SU-DHL-6 (cell line): ENCODE data around the gene C4orf51.

Source experiments
- H2AFZ ChIP-seq: fragments of 200-600 bp; sonication (generic); 2 replicates; pipeline ENCODE4 v1.6.1; 2014; ENCODE audit warnings: low read depth, mild to moderate bottlenecking, moderate library complexity, mixed read lengths, antibody characterized with exemption, low read length; ENCODE audit not compliant: severe bottlenecking
- H3F3A ChIP-seq: fragments of 200-600 bp; shearing (Covaris generic); 2 replicates; pipeline ENCODE4 v1.6.0; 2016; ENCODE audit warnings: antibody characterized with exemption, mild to moderate bottlenecking; ENCODE audit not compliant: insufficient read depth
- H3K27ac ChIP-seq: fragments of 200-600 bp; sonication (generic); 2 replicates; pipeline ENCODE4 v1.5.1; 2016; ENCODE audit warnings: low read depth, mild to moderate bottlenecking, low read length, moderate library complexity, mixed read lengths
- H3K27me3 ChIP-seq: fragments of 200-600 bp; sonication (generic), shearing (Covaris generic); 2 replicates; pipeline ENCODE4 v1.6.0; 2014; ENCODE audit warnings: mild to moderate bottlenecking, low read length
- H3K36me3 ChIP-seq: fragments of 200-600 bp; sonication (generic); 2 replicates; pipeline ENCODE4 v1.6.1; 2014; ENCODE audit warnings: mild to moderate bottlenecking, low read length, mixed read lengths
- H3K4me2 ChIP-seq: fragments of 300-600, 200-600 bp; shearing (Covaris generic), sonication (generic); 2 replicates; pipeline ENCODE4 v1.6.0; 2014; ENCODE audit warnings: low read length, low read depth, mild to moderate bottlenecking; ENCODE audit not compliant: poor library complexity, severe bottlenecking
- H3K4me3 ChIP-seq: fragments of 200-600 bp; sonication (generic); 2 replicates; pipeline ENCODE4 v1.5.1; 2014; ENCODE audit warnings: antibody characterized with exemption, low read length, mild to moderate bottlenecking, mixed read lengths; ENCODE audit not compliant: insufficient read depth, poor library complexity, severe bottlenecking
- H3K79me2 ChIP-seq: fragments of 200-600 bp; sonication (generic); 2 replicates; pipeline ENCODE4 v1.6.1; 2014; ENCODE audit warnings: mild to moderate bottlenecking, low read length, moderate library complexity; ENCODE audit not compliant: insufficient read depth
- H3K9ac ChIP-seq: fragments of 200-600 bp; sonication (generic); 2 replicates; pipeline ENCODE4 v1.7.0; 2014; ENCODE audit warnings: mild to moderate bottlenecking, low read length
- H3K9me2 ChIP-seq: fragments of 200-600 bp; sonication (generic); replicated peaks from 2 replicates; pipeline ENCODE4 v1.6.1; 2014; ENCODE audit warnings: low read length; ENCODE audit not compliant: insufficient read depth
- H3K9me3 ChIP-seq: fragments of 200-600 bp; sonication (generic); 2 replicates; pipeline ENCODE4 v1.6.1; 2014; ENCODE audit warnings: low read length, mixed read lengths; ENCODE audit not compliant: insufficient read depth
- H4K20me1 ChIP-seq: fragments of 200-600 bp; sonication (generic); 2 replicates; pipeline ENCODE4 v1.6.1; 2014; ENCODE audit warnings: low read depth, mild to moderate bottlenecking, antibody characterized with exemption, low read length, moderate library complexity, mixed read lengths
- EZH2phosphoT487 ChIP-seq: fragments of 200-600 bp; sonication (generic), shearing (Covaris generic); conservative IDR thresholded peaks from 2 replicates; pipeline ENCODE4 v1.6.1; 2018; ENCODE audit warnings: mild to moderate bottlenecking, antibody characterized with exemption, low read length, moderate library complexity, mixed read lengths
- TF ChIP-seq, protein P1 (sequence below): fragments of 200-600 bp; sonication (generic); IDR thresholded peaks from one replicate; pipeline ENCODE4 v1.5.1; 2017; ENCODE audit warnings: antibody characterized with exemption, mild to moderate bottlenecking, low read length, moderate library complexity; ENCODE audit not compliant: insufficient read depth, poor library complexity, severe bottlenecking

The C4orf51 gene

DNA sequence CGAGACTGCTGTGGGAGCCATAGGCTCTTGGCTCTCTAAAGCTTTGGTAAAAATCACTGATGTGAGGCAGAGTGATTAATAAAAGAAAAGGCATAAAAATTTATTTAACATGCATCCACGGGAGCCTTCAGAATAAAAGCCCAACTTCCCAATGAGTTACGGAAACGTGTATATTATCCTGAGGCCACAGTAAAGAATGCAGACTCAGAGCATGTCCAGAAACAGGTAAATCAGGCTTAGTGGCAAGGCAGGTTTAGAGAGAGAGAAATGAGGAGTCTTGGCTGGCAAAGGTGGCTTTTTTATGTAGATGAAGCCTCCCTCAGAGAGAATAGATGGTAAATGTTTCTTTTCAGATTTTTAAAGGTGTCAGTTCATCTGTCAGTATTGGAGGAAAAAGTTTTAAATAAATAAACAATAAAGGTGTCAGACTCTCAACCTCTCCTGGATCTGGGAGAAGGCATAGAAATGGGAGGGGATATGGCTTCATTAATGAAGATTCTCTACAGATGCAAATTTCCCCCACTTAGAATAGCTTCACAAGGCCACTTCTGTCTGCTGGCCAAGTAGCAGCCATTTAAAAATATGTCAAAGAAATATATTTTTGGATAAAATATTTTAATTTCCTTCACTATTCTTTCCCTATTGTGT, 24.0 kb downstream of the C4orf51 start:
- H3K4me3 ChIP-seq = no peak overlapping the region
- no peaks in the 10 kb centered on the region for H3K36me3 ChIP-seq
- no peaks in the 10 kb centered on the region for H3K27me3 ChIP-seq
- H3K9me2 ChIP-seq = no peaks in the 10 kb centered on the region
- TF ChIP-seq EZH2phosphoT487 = no peak
- TF ChIP-seq, protein P1, sequence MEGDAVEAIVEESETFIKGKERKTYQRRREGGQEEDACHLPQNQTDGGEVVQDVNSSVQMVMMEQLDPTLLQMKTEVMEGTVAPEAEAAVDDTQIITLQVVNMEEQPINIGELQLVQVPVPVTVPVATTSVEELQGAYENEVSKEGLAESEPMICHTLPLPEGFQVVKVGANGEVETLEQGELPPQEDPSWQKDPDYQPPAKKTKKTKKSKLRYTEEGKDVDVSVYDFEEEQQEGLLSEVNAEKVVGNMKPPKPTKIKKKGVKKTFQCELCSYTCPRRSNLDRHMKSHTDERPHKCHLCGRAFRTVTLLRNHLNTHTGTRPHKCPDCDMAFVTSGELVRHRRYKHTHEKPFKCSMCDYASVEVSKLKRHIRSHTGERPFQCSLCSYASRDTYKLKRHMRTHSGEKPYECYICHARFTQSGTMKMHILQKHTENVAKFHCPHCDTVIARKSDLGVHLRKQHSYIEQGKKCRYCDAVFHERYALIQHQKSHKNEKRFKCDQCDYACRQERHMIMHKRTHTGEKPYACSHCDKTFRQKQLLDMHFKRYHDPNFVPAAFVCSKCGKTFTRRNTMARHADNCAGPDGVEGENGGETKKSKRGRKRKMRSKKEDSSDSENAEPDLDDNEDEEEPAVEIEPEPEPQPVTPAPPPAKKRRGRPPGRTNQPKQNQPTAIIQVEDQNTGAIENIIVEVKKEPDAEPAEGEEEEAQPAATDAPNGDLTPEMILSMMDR = no peak
- no peak overlapping the region for H3K4me2 ChIP-seq
- H3K79me2 ChIP-seq = no peaks in the 10 kb centered on the region
- no peak overlapping the region for H3K9ac ChIP-seq
- H3F3A ChIP-seq = no peaks in the 10 kb centered on the region
- no peak overlapping the region for H3K27ac ChIP-seq
- H3K9me3 ChIP-seq = no peaks in the 10 kb centered on the region
- no peaks in the 10 kb centered on the region for H4K20me1 ChIP-seq
- no peak overlapping the region for H2AFZ ChIP-seq

DNA sequence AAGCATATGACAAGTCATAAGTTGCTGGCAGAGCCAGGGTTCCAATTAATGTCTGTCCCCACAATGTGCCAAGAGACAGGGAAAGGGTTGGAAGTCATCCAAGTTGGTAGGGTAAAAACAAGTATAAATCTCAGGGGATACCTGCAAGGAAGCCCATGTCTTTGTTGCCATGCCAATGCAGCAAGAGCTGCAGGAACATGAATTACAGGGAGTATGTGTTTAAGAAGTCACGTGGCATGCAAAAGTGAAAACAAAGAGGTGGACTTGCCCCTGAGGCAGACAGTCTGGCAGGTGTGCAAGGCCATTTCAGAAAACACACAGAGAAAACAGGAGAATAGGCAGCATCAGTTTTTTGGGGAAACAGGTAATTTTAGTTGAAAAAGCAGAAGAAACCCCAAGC, 29.4 kb downstream of the C4orf51 start:
- no peak overlapping the region for H3K4me2 ChIP-seq
- H3K4me3 ChIP-seq = no peak overlapping the region
- H2AFZ ChIP-seq = no peak overlapping the region

DNA sequence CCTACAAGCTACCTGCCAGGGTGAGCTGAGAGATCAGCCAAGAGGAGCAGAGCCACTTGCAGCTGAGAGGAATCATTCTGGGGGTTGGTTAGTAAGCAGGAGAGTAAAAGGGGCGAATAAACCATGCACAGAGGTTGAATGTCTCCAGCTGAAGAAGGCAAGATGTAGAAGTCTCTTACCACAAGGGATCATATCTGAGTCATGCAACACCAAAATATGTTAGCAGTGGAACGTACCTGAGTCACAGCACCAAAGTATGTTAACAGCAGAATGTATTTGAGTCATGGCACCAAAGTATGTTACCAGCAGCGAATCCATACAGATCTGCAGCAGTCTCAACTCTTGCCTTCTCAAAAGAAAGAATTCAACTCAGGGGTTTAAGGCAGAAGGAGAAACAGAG, 29.9 kb downstream of the C4orf51 start:
- H3K36me3 ChIP-seq = no peaks in the 10 kb centered on the region
- H3K27ac ChIP-seq = no peak overlapping the region

More for the DNA sequence above, 29.4 kb downstream of the C4orf51 start:
- H3K9me2 ChIP-seq = no peaks in the 10 kb centered on the region
- H3K36me3 ChIP-seq = no peaks in the 10 kb centered on the region
- H3F3A ChIP-seq = no peaks in the 10 kb centered on the region
- H3K79me2 ChIP-seq = no peaks in the 10 kb centered on the region
- H3K9ac ChIP-seq = no peak overlapping the region
- H3K27me3 ChIP-seq = no peaks in the 10 kb centered on the region
- H4K20me1 ChIP-seq = no peaks in the 10 kb centered on the region
- no peaks in the 10 kb centered on the region for H3K9me3 ChIP-seq
- H3K27ac ChIP-seq = no peak overlapping the region
- TF ChIP-seq, protein P1 = no peak
- no peak for TF ChIP-seq EZH2phosphoT487

More for the DNA sequence above, 29.9 kb downstream of the C4orf51 start:
- no peak overlapping the region for H3K4me2 ChIP-seq
- H3K9me2 ChIP-seq = no peaks in the 10 kb centered on the region
- no peaks in the 10 kb centered on the region for H4K20me1 ChIP-seq
- H3K9me3 ChIP-seq = no peaks in the 10 kb centered on the region
- H2AFZ ChIP-seq = no peak overlapping the region
- H3K79me2 ChIP-seq = no peaks in the 10 kb centered on the region
- no peaks in the 10 kb centered on the region for H3F3A ChIP-seq
- no peaks in the 10 kb centered on the region for H3K27me3 ChIP-seq
- H3K9ac ChIP-seq = no peak overlapping the region
- TF ChIP-seq EZH2phosphoT487 = no peak
- TF ChIP-seq, protein P1 = no peak
- no peak overlapping the region for H3K4me3 ChIP-seq
